Suppressor macrophage treated with lipopolysaccharide for 1 hour (primary cell): ENCODE results near the gene FAM219A.
"Not testable (repeated sequence)": the region's sequence is repeated elsewhere in the genome, so short reads cannot be mapped to it uniquely, and the experiment has no call there.

Experiments
- DNase-seq, 3 donors: peaks; one replicate each; pipeline ENCODE4 v3.0.0-alpha.2; 2020 to 2022

The FAM219A gene

GRCh38 chr9:34442770-34443169, 15.6 kb downstream of the FAM219A start:
- DNase-seq = no peak

DNA sequence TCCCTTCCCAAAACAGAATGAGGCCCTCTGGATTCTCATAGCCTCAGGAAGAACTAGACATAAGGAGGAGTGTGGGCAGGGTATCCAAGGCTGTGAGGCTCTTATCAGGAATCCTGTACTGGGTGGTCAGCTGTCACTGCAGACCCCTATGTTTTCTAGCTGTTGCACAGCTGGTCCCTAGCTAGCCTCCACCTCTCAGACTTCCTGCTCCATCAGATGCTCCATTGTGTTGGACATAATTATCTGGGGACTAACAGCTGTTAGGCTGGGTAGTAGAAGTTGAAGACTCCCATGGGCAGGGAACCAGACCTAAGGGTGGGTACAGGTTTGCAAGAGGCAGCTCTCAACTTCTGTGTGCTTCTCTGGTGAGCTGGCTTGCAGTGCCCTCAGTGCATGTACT, 18.4 kb downstream of the FAM219A start:
- no peak for DNase-seq

DNA sequence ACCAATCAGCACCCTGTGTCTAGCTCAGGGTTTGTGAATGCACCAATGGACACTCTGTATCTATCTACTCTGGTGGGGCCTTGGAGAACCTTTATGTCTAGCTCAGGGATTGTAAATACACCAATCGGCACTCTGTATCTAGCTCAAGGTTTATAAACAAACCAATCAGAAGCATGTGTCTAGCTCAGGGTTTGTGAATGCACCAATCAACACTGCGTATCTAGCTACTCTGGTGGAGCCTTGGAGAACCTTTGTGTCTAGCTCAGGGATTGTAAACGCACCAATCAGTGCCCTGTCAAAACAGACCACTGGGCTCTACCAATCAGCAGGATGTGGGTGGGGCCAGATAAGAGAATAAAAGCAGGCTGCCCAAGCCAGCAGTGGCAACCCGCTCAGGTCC, 19.9 kb downstream of the FAM219A start:
- not testable (repeated sequence) for DNase-seq

DNA sequence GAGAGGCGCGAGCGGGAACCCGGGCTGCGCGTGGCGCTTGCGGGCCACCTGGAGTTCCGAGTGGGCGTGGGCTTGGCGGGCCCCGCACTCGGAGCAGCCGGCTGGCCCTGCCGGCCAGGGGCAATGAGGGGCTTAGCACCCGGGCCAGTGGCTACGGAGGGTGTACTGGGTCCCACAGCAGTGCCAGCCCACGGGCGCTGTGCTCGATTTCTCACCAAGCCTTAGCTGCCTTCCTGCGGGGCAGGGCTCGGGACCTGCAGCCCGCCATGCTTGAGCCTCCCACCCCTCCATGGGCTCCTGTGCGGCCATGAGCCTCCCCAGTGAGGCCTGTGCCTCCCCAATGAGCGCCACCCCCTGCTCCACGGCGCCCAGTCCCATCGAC, 20.5 kb downstream of the FAM219A start:
- not testable (repeated sequence) for DNase-seq

- peak; percentile 75 to 84 (median 83) for DNase-seq
These were observed 21.1 kb downstream of the FAM219A start for GRCh38 chr9:34437006-34437925.

- no peak for DNase-seq
These were observed 26.7 kb downstream of the FAM219A start for GRCh38 chr9:34431667-34432066.

DNA sequence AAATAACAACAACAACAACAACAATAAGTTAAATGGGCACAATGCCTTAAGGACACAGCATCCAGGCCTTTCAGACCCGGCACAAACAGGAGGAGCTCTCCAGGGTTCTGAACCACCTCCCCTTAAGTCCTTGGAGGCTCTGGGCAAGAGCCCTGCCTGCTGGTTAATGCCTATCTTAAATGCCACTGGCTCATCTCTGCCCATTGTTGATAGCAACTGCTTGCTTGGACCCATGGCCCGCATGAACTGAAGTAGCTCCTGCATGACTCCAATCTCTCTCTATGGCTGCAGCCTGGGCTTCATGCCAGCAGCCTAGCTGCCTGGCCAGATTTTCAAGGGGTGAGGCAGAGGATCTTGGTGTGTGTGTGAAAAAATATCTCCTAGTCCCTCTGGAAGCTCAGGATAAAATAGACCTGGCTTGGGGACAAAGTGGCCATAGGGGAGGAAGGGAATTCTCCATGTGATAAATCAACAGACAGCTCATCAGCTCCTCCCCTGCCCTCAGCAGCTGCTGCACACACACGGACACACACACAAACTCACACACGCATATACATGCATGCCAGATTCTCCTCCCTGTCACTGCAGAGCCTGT, 27.4 kb downstream of the FAM219A start:
- DNase-seq = peak in 2 of 3 donors; percentile 36 to 65

GRCh38 chr9:34428325-34428958, 29.9 kb downstream of the FAM219A start:
- no peak for DNase-seq

GRCh38 chr9:34426347-34427074, 31.9 kb downstream of the FAM219A start:
- no peak for DNase-seq

GRCh38 chr9:34419716-34420504, 38.5 kb downstream of the FAM219A start:
- no peak for DNase-seq

- no peak for DNase-seq
These were observed 40.6 kb downstream of the FAM219A start for GRCh38 chr9:34417734-34418133.

DNA sequence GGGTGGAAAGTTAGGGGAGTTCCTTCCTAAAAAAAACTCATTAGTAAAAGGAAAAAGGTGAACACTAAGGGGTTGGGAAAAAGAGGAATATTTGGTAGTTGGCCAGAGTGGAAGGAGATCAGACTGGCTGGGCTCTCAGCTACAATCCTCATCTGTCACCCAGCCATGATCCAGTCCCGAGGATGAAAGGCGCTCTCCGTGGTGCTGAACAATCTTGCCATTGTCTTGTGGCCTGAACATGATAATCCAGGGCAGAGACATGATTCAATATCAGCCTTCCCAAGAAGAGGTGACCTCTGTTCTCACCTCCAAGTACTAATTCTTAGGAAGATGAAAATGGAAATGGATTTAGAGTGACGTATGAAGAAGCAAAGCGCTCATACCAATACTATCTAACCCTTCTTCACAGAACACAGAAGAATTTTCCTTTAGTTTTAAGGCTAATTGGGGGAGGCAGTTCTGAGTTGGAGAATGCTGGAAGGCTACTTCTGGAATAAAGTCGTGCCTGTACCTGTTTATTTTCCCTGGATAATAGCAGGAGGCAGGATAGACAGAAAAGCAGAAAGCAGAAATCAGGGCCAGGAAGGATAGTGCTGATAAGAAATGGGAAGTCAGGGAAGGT, 45.0 kb downstream of the FAM219A start:
- peak; percentile 39 to 60 (median 50) for DNase-seq

DNA sequence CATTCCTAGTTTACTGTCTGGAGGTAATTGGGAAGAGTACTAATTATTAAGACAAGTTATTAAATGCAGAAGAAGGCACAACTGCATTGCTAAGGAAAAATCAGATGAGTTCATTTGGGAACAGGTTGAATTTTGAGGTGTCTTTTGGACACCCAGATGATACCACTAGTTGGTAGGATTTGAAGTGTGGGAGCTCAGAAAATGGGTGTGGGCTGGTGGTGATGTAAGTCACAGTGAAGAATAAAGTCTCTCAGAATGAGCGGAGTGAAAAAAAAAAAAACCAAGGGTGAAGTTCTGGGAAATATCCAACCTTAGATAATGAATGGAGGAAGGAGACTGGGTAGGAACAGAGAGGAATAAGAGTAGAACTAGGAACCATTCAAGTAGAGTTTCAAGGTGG, 46.0 kb downstream of the FAM219A start:
- DNase-seq = no peak

GRCh38 chr9:34409154-34409553, 49.2 kb downstream of the FAM219A start:
- no peak for DNase-seq

DNA sequence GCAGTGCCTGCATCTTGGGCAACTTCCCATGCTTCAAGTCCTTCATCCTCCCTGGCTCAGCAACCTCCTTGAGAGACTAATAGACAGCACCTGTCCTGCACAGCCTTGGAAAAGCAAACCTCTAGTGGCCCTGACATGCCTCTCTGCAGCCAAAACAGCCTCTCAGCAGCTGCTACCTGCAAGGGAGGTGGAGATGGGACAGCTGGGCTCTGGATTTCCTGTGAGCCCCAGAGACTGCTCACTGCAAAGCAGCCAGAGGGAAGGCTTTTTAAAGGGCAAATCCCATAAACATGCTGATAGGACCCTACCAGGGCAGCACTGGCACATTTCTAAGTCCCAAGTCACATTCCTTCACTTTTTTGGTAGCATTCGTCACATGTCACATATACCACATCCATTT, 50.2 kb downstream of the FAM219A start:
- DNase-seq = no peak

DNA sequence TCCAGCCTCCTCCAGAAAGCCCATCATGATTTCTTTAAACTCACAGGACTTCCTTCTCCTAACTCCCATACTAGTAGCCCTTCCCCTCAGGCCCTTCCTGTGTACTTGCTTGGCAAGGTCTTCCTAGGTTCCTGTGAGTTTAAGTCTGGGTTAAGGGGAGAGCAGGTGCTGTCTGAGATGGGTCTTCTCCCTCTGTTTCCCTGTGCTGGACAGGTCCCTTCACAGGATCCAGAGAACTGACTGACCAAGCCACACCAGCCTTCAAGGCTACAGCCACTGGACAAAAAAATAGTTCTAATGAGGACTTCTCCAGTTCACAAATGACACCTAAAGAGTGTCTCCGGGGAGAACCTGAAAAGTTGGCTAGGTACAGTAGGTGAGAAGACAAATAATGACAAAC, 52.2 kb downstream of the FAM219A start:
- DNase-seq = no peak

GRCh38 chr9:34405719-34406118, 52.7 kb downstream of the FAM219A start:
- DNase-seq = no peak

GRCh38 chr9:34403554-34404380, 54.6 kb downstream of the FAM219A start:
- peak; percentile 82 to 89 (median 84) for DNase-seq

DNA sequence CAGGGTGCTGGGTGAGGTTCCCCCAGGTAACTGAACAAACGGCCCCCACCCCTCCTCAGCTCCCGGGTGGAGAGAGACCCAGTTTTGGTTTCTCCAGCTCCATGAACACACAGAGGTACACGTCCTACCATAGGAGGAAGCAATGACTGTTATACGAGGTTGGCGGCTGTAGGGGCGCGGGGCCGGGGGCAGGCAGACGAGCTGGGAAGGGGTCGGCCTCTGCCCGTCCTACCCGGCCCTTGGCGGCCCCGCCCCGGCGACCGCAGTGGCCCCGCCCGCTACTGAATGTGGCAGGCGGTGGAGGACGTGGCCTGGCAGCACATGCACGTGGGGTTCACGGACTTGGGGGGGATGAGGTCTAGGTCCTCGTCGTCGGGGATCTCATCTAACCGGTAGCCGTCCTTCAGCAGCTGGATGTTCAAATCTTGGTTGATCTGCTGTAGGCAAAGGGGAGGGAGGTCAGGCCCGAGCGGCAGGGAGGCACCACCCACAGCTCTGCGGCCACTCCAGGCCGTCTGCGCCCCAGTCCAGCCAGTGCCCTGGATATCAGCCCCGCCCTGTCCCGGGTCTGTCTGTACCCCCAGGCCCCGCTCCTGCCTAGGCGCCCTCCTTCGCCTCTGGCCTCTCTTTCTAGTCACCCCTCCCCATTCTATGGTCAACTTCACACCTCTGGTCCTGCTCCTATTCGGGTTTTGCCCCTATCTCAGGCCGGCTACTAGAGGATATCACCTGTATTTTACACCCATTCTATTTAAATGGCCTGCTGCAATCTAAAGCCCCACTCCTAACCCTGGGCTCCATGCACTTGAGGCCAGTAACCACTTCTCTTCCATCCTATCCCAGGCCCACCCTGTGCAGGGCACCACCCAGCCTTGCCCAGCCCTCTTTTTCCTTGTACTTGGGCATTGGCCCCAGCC, 57.4 kb downstream of the FAM219A start:
- DNase-seq = no peak

DNA sequence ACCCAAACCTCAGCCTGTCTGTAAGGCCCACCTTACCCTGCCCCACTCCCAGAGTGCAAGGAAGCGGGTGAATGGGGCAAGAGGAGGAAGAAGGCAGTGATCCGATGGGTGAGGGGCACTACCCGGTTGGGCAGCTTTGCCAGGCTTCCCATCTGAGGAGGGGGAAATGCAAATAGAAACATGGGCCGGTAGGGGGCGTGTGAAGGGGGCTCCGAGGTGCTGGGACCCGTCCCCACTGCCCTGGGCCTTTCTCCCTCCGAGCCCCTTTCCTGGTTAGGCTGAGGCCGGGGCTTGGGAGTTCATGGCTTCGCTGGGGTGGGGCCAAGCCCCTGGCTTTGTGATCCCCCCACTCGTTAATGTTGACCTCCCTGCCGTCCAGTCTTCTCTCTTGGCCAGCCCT, 58.1 kb downstream of the FAM219A start:
- DNase-seq = no peak
